Upper lobe of left lung (tissue), 4 donors: ENCODE data around the gene CTR9.

Experiments used
- CTCF ChIP-seq, 6 experiments: fragments of 450-650 bp in 4 of 6; fragments of 200-600 bp in 2 of 6; sonication (generic) in 2 of 6; IDR thresholded peaks; one replicate each; pipeline ENCODE4 v1.5.1; 2016 to 2019; ENCODE audit warnings: antibody characterized with exemption in 6 of 6
- POLR2A ChIP-seq, 4 donors: fragments of 450-650 bp; IDR thresholded peaks; one replicate each; pipeline ENCODE4 v1.5.1; 2016 to 2017; ENCODE audit warnings: antibody characterized with exemption in 4 of 4, mild to moderate bottlenecking in 2 of 4
- POLR2AphosphoS5 ChIP-seq, 2 donors: sonication (generic); formaldehyde crosslinking; IDR thresholded peaks; one replicate each; pipeline ENCODE4 v1.5.1; 2017; ENCODE audit warnings: antibody characterized with exemption in 2 of 2

DNA sequence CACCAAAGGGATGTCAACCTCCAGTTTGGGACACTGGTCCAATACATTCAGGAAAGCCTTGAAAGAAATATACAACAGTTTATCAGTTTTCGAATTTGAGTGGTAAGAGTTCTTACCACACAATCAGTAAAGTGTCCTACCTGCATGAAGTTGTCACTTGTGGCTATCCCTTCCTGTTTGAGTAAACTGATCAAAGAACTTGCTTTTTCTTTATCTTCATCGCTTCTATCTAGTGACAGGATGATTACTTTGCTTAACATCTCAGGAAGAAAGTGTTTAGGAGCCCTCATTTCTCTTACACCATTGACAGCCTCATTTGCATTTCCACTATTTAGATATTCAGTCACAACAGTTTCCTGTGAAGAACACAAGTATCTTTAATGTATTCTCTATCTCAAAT is 49.2 kb downstream of the CTR9 start:
- TF ChIP-seq CTCF (IDR thresholded peaks at IDR 0.05) (no peak), POLR2AphosphoS5 (IDR thresholded peaks at IDR 0.05) (no peak), POLR2A (IDR thresholded peaks at IDR 0.05) (no peak)
